NCI-H774 (cell line): Measurements from ENCODE around the gene KLHL29.

ENCODE experiments used
- DNase-seq: peaks from one replicate; lab custom pipeline; 2025; lab: John Stamatoyannopoulos, UW

The KLHL29 gene

DNA sequence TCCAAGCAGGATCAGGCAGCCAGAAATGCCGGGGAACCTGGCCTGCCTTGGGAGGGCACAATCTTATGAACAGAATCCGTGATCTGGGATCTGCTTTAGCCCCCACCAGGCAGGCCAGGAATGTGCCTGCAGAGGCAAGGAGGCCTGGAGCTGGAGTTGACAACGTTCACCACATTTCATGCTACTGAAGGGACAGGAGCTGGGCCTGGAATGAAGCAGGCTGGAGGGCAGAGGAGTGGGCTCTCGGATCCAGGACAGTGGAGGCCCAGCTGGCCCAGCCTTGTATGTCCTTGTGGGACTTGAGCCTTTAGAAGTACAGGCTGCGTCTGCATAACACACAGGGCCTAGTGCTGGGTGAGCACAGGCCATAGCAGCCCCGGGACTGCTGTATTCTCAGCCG is 91.8 kb downstream of the KLHL29 start:
- DNase-seq, result no peak

DNA sequence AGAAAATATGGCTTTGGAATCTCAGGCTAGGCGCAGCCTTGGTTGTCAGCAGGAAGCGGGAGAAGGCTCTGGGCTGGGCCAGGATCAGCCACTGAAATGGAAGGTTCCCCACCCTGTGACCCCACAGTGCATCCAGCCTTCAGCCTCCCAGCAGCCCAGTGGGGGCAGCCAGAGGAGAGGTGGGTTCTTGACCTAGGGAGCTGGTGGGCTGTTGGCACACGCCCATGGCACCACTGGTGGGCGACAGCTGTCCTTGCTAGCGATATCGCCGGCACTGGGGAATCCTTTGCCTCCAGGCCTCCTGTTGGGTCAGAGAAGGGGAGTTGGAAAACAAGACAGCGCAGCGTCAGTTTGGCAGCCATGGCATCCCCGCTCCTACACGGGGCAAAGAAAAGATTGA is 92.4 kb downstream of the KLHL29 start:
- DNase-seq, result no peak

DNA sequence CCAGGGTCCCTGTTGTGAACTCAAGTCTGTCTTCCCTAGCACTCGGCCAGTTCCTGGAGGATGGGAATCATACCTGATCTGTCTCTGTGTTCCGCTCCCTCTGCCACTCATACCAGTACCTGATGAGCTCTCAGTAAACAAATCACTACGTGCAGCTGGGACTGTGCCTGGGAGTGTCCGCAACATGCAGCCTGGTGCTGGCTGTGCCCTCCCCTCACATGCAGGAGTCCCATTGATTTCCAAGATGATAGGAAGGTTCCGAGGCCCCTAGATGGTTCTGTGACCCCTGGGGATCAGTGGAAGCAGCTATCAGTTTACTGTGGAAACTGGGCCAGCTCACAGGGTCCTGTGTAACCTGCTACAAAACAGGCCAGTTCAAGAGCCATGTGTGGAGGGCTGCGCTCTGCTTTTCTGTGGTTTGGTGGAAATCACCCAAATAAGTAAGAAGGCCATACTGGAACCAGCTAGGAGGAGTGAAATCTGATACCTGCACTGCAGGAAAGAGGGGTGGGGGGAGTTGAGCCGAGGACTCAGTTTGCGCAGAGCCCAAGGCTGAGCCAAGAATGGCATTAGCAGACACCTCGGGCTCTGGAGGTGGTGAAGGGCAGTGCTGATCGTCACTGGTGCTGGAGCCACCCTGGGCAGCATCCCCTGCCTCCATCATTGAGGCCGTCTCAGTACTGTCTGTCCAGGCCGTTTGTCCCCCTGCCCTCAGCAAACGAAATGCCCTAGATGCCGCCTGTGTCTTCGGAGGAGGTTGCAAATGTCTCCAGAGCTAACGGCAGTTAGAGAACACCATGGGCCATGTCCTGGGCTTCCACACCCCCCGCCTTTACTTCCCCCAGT is 93.3 kb downstream of the KLHL29 start:
- no peak for DNase-seq

DNA sequence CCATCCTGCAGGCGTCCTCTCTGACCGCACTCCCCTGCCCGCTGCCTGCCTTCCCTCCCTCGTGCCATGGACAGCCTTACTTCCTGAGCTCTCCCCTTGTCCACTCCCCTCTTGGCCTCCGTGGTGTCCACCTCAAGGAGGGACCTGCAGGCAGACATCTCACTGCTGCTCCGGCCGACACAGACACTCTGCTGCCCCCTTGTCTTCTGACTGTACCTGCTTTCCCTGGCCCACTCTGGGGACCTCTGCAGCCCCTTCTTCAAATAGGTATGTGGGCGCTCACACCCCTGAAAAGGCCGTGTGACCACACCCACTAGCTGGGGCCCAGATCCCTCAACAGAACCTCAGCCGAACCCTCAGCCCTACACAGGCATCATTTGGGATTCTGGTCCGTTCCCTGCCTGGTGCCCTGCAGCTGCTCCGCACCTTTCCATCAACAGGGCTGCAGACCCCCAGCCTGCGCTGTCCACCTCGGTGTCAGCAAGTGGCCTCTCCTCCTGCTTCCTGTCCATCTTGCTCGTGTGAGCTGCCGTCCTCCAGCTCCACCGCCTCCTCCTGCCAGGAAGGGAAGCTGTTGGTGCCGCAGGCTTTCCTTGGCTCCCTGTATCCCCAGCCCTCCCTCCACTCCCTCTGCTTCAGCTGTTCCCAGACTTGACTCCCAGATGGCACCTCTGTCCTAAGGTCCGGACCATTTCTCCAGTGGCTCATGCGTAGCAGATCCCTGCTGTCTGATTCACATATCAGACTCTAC is 94.1 kb downstream of the KLHL29 start:
- DNase-seq, result no peak

DNA sequence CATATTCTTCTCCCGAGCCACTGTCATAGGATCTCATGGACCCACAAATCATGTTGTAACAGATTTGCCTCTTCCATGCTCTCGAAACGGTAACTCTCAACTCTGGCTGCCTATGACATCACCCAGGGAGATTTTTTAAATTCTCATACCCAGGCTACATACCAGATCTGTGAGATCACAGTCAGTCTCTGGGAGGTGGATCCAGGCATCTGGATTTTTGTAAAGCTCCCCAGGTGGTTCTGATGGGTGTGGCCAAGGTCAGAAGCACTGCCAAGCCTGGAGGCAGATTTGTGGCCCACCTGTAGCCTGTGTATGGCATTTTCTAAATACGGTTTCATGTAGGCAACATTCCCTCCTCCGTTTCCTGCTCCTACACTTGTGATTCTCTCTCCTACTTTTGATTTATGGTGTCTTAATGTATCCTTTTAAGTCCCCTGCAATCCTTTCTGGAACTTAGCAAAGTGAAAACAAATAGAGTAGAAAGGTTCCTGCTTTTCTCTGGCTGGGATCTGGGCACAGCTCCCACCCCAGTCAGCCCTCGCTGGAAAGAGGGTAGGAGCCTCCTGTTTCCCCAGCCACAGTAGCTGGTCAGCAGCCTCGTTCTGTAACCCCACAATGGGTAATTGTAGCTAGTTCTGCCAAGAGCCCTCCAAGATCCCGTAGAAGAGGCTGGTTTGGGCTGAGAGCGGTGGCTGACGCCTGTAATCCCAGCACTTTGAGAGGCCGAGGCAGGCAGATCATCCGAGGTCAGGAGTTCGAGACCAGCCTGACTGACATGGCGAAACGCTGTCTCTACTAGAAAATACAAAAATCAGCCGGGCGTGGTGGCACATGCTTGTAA is 96.2 kb downstream of the KLHL29 start:
- DNase-seq, result no peak

DNA sequence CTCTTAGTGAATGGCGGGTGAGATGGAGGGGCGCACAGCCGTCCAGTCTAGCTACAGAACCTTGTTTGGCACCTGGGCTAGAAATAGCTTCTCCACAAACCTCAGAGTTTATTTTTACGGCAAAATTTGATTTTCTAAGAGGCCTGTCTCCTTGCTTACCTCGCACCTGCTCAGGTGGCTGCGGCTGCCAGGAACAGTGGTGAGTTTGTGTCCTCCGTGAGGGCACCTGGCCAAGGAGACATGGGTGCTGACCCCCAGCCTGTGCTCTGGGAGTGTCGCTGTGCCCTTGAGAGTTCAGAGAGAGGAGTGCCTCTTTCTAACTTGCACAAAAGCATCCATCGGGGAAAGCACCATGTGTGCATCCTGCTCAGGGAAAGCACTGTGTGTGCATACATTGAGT is 97.2 kb downstream of the KLHL29 start:
- DNase-seq, result no peak

DNA sequence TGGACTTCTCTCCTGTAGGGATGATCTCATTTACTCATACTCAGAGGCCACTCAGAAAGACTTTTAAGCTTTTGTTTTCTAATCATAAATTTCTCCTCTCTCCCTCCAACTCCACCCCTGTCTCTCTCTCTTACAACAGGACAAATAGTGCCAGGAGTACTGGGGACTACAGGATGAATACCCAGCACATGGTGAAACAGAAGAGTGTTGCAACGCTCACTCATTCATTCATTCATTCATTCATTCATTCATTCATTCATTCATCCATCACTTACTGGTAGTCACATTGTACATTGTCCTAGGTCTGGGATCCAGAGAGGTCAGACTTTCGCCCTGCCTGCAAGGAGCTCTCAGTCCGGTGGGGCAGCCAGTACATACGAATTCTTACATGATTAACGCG is 97.6 kb downstream of the KLHL29 start:
- DNase-seq, result no peak

DNA sequence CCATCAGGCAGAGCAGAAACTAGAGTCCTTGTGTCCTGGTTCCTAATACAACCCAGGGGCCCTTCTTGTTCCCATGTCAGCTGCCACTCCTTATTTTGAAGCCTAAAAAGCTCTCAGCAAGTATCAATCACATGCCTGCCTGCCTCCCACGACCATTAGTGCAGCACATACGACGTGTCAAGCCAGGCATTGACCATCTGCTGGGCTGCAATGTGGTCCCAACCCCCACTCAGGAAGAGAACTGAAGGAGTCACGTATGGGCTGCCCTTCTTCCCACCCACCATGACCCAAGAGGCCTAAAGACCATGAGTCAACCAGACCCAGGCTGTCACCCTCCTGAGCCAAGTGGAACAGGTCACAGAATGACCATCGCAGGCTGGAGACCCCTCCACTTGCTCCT is 98.8 kb downstream of the KLHL29 start:
- DNase-seq, result no peak

DNA sequence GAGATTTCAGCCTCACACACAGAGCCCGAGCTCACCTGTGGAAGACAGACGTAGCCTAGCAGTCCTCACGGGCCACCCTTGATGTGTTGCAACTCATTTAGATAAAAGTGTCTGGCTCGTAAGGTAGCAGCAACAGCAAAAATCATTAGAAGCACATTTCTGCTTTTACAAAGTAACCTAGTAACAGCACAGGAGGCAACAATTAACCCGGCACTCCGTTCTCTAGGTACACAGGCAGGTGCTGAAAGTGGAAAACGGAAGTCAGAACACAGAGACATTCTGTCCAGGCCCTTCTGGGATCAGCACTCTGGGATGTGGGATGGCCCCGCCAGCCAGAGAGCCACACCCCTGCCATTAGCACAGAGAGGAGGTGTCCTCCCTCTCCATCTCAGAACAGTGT is 99.3 kb downstream of the KLHL29 start:
- DNase-seq, result peak; percentile 73

DNA sequence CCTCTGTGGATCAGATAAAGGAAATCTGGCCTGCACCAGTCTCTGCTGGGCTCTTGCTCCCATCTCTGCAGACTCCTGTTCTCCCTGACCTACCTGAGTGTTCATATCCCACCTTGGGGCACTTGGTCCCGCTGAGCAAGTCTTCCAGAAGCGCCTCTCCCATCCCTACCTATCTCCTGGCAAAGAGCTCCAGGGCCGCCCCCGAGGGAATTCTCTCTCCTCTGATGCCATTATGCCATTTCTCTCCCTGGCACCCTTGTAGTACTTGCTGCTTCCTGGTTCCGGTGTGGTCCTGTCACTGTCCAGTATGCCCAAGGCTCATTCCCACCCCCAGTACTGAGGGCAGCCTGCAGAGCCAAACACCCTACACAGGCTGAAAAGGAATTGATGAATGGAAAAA is 99.8 kb downstream of the KLHL29 start:
- DNase-seq, result no peak

DNA sequence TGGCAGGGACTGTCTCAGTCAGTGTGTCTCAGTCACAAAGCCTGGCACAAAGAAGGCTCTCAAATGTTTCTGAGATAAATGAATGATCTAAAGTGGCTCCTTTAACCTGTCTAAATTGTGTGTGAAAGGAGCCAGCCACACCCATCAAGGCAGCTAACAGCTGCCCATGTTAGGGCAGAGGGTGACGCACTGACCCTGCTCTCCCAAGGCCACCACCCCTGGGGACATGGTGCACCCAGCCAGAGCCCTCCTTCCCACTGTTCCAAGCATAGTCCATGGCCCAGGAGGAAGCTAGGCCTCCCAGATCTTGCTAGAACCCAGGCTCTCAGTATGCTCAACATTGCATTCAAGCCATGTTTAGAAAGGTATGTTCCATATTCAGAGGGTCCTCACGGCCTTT is 100.3 kb downstream of the KLHL29 start:
- DNase-seq, result no peak

DNA sequence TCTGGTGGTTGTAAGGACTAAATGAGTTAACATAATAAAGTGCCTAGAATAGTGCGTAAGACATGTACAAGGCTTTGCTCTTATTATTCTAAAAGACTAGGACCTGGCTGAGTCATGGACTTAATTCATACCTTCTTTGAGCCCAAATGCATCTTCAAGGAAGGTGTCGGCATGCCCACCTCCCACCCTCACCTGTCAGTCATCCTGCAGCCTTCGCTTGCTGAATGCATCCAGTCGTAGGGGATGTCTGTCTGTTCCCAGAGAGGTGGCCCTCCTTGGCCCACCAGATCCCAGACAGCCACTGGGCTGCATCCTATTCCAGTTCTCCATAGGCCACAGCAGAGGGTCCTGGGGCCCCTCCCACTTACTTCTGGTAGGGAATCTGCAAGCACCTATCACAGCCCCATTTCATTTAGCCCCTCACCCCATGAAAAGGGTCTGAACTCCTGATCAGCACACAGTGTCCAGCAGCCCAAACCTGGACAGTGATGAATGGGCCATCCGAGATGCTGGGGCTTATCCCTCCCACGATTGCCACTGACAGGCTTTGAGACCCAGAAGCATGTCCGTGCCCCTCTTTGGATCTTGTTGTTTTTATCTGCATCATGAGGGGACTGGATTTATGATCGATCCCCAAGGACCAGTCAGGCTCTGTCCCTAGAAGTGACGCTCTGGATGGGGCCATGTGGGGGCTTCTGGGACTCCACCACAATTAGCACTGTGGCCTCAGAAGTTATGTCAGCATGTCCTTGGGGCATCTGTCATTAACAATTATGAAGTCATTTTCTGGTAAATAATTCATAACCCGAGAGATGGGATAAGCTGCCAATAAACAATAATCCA is 101.1 kb downstream of the KLHL29 start:
- DNase-seq, result no peak

DNA sequence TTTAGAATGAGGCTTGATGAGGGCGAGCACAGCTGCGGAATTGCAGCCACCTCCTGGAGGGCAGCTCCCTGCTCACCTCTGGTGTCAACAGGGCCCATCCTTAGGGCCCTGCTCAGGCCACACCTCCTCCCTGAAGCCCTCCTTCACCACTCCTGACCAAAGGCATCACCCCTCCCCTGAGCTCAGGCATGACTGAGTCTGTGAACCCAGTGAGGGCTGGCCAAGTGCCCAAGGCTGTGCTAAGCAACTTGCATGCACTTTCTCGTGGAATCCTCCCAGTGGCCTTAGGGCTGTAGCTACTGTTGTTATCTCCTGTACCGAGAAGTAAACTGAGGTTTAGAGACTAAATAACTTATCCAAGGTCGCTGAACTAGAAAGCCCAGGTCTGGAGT is 101.7 kb downstream of the KLHL29 start:
- no peak for DNase-seq

DNA sequence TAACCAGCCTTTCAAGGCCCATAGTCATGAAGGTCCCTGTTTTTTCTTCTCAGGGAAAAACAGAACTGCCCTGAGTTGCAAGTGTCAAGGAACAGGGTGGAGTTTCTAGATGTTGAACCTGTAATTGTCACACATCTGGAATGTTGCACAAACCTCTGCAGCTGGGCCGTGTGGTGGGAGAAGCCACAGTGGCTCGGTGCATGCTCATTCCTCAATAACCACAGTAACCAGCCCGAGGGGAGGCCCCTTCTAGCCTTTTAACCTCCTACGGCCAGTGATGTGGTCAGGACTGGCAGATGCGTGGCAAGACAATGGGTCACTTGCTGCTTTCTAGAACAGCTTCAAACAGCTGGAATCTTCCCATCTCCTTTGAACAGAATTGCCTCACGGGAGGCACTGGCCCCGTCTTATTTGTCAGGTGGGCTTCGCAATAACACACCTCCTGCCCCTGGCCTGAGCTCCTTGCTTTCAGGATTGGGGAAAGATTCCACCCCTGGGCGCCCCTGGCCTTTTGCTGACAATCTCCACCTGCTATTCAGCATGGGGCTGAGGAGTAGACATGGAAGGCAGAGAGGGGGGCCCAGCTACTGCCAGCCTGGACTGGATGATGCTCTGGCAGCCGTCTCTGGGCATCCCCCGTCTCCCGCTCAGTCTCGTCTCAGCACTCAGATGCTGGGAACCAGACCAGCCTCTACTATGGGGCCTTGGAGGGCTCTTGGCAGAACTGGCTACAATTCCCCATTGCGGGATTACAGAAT is 102.9 kb downstream of the KLHL29 start:
- no peak for DNase-seq

DNA sequence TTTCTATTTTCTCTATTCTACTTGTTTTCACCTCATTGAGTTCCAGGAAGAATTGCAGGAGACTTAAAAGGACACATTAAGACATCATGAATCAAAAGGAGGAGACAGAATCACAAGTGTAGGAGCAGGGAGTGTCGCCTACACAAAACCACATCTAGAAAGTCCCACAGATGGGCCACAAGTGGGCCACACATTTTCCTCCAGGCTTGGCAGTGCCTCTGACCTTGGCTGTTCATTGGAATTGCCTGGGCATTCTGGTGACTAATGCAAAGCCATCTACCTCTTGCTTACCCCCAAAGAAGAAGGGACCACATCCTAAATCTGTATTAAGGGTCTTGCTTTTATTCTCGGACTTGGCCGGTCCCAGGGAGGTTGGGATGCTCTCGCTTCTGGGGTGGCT is 103.6 kb downstream of the KLHL29 start:
- no peak for DNase-seq

DNA sequence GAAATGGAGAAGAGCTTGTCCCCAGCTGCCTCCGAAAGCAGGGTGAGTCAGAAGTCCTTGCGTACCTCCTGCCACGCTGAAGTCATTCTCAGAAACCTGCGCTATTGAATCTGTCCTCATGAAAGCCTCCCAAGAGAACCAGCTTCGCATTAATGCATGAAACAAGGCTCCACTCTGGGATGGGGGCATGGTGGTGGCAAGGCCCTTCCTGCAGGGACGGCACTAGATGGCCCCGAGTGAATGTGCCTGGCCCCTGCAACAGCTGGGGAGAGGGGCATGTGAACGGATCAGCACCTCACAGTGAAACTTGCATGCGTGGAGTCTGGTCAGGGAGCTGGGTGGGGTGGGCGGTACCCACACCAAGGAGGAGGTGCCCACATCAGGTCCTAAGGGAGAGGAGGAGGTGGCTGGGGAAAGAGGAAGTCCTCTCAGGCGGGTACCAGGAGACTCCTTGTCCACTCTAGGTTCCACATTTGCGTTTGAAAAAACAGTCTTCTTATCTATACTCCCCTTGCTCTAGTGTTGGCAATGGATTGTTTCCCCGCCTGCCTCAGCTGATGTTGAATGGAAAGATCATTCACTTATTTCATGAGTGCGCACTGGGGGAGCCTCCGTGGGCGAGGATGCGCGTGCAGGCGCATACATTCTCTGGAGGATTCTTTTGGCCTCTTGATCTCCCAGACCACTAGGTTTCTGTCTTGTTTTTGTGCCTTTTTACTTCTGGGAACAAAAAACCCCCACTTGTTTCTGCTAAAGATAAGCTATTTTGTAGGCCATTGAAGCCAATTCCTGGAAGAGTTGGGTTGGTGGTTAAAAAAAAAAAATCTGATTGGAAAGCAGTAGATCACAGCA is 104.7 kb downstream of the KLHL29 start:
- no peak for DNase-seq

DNA sequence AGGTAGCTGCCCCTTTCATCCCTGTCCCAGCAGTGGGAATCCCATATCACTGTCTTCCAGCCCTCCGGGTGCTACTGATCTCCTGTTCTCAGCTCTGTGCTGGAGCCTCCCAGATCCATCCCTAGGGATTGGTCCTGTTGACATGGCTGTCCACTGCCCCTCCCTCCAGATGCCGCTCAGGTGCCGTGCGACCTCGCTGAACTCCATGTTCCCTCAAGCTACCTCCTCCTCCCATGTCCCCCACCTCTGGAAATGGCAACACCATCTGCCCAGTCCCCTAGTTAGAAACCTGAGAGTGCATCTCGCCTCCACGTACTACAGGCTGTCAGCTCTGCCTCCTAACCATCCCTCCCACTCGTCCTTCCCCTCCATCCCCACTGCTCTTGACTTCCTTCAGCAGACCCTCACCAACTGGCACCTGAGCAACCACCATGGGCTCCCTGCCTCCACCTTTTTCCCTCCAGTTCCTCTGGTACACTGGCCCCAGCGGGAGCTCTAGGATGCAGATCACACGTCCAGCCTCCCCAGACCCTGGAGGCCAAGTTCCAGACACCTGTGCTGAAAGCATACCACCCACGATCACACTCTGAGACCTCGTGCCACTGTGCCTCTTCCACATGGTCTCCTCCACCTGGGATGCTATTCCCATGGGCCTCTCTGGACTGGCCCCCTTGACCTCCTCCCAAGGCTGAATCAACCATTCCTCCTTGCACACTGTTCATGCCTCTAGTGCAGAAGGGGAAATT is 106.8 kb downstream of the KLHL29 start:
- no peak for DNase-seq

DNA sequence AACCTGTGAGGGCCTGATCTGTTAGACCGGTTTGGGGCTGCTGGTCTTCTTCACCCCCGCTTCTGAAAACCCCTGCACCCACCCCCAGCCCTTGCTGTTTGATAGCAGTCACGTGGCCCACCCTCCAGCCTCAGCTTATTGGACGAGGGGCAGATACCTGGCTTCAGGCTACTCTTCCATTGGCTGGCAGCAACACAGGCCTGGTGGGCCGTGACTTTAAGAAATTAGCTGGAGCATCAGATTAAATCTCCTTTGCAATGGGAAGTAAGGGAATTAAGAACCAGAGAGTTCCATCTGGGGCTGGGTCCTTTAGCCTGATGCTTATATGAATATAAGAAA is 107.3 kb downstream of the KLHL29 start:
- DNase-seq, result no peak

DNA sequence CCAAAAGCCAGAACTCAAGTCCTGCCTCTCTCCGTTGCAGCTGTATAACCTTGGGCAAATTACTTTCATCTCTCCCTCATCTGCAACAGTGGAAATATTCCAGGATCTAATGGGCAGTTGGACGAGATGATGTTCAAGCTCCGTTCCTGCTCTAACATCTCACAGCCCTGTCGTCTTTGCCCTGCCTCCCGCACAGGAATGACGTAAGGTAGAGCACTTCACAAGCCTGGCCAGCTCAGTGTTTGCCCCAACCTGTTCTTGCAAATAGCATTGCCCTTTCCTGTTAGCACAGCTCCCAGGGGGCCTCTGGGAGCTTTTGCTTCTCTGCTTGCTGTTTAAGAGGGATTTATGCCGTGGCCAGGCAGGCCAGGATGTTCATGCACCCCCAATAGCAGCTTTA is 107.9 kb downstream of the KLHL29 start:
- DNase-seq, result peak; percentile 39
